GM21825 (cell line): ENCODE results near the gene NANP.
"Not testable (repeated sequence)": the region's sequence is repeated elsewhere in the genome, so short reads cannot be mapped to it uniquely, and the experiment has no call there.

Experiments used
- ATAC-seq: cut with Tn5 transposase; IDR thresholded peaks from one replicate; pipeline ENCODE4 v1.9.1; 2021; ENCODE audit warnings: mild to moderate bottlenecking, moderate library complexity; ENCODE audit not compliant: unreplicated experiment

Gene NANP

GRCh38 chr20:25623736-25624499 is at the start of gene NANP:
Gene NANP, minus strand, starts transcription at chr20:25624014. Its CDS starts 66 bp downstream, at chr20:25623948.
- peak; percentile 83 for ATAC-seq

GRCh38 chr20:25672659-25673235 is 48.9 kb upstream of the NANP start:
- ATAC-seq, result no peak

GRCh38 chr20:25669826-25670422 is 46.1 kb upstream of the NANP start:
- ATAC-seq, result no peak

- ATAC-seq, result no peak
Observed at GRCh38 chr20:25668446-25668845, 44.6 kb upstream of the NANP start.

GRCh38 chr20:25659999-25660398 is 36.2 kb upstream of the NANP start:
- no peak for ATAC-seq

GRCh38 chr20:25654487-25654886 is 30.7 kb upstream of the NANP start:
- no peak for ATAC-seq

GRCh38 chr20:25652866-25653265 is 29.1 kb upstream of the NANP start:
- ATAC-seq, result not testable (repeated sequence)

GRCh38 chr20:25644814-25645213 is 21.0 kb upstream of the NANP start:
- ATAC-seq, result no peak

GRCh38 chr20:25643716-25644115 is 19.9 kb upstream of the NANP start:
- ATAC-seq, result no peak

GRCh38 chr20:25637247-25637646 is 13.4 kb upstream of the NANP start:
- no peak for ATAC-seq

- ATAC-seq, result no peak
Observed at GRCh38 chr20:25632940-25633790, 9.4 kb upstream of the NANP start.

GRCh38 chr20:25630615-25631014 is 6.8 kb upstream of the NANP start:
- ATAC-seq, result not testable (repeated sequence)

GRCh38 chr20:25629816-25630499 is 6.1 kb upstream of the NANP start:
- ATAC-seq, result no peak

GRCh38 chr20:25626779-25627178 is 3.0 kb upstream of the NANP start:
- ATAC-seq, result no peak

GRCh38 chr20:25624500-25624939 is 706 bp upstream of the NANP start:
- no peak for ATAC-seq

- peak; percentile 24 for ATAC-seq
Observed at GRCh38 chr20:25623225-25623735, 534 bp downstream of the NANP start.

- no peak for ATAC-seq
Observed at GRCh38 chr20:25622450-25623224, 1.2 kb downstream of the NANP start.

GRCh38 chr20:25622049-25622448 is 1.8 kb downstream of the NANP start:
- ATAC-seq, result no peak

GRCh38 chr20:25619514-25619913 is 4.3 kb downstream of the NANP start:
- ATAC-seq, result no peak

GRCh38 chr20:25608774-25609173 is 15.0 kb downstream of the NANP start:
- ATAC-seq, result no peak
